Measurements from ENCODE around the gene RMND5B. TPM values are rescaled to one million over a fixed set of nuclear protein-coding genes. Genes with fewer than 3 reads are reported as not detected.
A peak's percentile ranks its signal among the peaks of the same experiment; 100 is the strongest.
"Not testable (repeated sequence)": the region's sequence is repeated elsewhere in the genome, so short reads cannot be mapped to it uniquely, and the experiment has no call there.

RMND5B gene
- total RNA-seq, 1 donor from 2014 or later = 38.6 TPM

DNA sequence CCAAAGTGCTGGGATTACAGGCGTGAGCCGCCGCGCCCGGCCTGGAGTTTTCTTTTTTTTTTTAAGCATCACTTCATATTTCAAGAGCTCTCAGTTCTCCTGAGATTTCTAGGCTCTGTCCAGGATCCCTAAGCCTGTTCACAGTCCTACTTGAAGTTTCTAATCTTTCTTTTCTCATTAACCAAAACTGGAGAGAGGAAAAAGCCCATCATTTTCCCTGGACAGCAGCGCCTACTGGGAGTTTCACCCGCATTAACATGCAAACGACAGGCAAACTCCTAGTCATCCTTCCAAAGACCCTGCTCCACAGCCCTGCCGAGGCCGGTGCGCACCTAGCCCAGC is 609 bp upstream of the RMND5B start:
- DNase-seq = not testable (repeated sequence)

DNA sequence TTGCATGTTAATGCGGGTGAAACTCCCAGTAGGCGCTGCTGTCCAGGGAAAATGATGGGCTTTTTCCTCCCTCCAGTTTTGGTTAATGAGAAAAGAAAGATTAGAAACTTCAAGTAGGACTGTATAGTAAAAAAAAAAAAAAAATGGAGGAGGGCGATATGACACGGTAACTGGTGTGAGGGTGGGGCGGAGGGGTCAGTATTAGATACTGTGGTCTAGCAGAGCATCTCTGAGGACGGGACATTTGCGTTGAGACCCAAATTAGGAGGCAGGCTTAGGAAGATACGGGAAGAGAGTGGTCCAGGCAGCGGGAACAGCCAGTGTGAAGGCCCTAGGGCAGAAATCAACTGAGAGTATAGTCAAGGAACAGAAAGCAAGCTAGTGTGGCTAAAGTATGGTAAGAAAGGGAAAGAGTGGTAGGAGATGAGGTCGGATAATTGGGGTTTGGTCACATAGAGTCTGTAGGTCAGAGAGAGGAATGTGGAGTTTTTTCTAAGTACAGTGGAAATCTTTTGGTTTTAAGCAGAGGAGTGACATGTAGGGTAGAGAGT is 707 bp downstream of the RMND5B start:
- no peak for DNase-seq

DNA sequence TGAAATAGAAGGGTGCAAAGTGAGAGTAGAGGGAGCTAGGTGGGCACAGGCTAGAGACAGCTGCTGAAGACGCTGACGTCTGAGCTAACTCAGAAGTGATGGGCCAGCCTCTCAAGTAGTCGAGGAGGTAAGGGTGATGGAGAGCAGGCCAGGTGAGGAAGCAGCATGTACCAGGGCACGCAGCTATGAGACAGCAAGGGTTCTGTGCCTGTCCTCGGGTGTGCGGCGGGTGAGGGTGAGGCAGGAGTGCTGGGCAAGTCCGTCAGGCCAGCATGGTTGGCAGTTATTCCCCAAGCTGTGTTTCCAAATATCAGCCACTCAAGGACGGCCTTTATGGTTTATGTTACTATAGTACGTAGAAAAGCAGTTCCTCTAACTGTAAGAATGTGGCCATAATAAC is 6.2 kb downstream of the RMND5B start:
- DNase-seq = no peak

DNA sequence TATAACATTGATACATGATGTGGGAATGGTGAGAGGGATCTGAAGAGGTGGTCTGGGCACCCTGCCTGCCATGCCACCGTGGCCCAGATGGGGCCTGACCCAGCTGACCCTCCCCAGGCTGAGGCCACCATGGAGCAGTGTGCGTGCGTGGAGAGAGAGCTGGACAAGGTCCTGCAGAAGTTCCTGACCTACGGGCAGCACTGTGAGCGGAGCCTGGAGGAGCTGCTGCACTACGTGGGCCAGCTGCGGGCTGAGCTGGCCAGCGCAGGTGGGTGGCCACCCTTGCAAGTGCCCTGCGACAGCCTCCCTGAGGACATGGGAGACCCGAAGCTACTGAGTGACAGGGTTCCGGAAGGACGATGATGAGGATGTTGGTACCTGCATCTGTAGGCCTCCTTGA is 7.2 kb downstream of the RMND5B start:
- no peak for DNase-seq

DNA sequence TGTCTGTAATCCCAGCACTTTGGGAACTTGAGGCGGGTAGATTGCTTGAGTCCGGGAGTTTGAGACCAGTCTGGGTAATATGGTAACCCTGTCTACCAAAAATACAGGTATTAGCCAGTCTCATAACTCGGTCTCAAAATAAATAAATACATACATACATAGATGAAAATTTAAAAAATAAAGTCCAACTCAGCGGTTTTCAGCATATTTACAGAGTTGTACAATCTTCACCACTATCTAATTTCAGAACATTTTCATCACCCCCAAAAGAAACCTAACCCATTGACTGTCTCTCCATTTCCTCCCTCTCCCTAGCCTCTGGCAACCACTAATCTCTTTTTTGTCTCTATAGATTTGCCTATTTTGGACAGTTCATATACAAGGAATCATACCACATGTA is 10.7 kb downstream of the RMND5B start:
- no peak for DNase-seq

DNA sequence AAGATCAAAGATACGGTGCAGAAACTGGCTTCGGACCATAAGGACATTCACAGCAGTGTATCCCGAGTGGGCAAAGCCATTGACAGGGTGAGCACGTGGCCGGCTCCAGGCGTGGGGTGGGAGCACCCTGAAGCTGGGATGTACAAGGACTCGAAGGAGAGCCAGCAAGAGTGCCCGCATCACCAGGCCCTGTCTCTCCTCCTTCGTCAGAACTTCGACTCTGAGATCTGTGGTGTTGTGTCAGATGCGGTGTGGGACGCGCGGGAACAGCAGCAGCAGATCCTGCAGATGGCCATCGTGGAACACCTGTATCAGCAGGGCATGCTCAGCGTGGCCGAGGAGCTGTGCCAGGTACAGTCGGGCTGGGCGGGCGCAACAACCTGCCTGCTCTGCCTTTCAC is 11.8 kb downstream of the RMND5B start:
- DNase-seq = no peak

DNA sequence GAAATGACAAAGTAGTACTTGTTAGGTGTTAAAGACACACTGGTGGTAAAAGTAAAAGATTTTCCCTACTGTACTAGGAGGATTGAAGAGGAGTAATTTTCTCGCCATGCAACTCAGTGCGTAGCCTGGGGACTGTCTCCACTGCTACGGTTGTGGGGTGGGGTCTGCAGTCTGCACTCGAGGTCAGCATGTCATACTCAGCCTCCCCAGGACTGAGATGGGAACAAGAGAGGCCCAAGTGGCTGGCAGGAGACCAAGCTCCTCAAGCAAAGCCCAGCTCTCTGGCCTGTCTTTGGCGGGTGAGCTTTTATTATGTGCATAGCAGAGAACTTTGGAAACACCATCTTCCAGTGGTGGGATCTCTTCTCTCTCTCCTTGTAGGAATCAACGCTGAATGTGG is 12.4 kb downstream of the RMND5B start:
- peak; percentile 32 for DNase-seq

DNA sequence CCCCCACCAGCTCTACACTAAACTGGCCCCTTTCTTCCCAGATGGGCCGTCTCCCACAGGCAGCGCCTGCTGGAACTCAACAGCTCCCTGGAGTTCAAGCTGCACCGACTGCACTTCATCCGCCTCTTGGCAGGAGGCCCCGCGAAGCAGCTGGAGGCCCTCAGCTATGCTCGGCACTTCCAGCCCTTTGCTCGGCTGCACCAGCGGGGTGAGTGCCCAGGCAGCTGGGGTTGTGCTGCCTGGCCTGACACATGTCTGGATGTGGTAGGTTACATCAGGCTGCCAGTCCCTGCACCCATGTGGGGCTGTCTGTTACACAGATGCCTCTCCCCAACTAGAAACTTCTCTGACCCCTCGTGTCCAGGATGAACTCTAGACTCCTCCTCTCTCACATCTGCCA is 13.1 kb downstream of the RMND5B start:
- peak; percentile 96 for DNase-seq

DNA sequence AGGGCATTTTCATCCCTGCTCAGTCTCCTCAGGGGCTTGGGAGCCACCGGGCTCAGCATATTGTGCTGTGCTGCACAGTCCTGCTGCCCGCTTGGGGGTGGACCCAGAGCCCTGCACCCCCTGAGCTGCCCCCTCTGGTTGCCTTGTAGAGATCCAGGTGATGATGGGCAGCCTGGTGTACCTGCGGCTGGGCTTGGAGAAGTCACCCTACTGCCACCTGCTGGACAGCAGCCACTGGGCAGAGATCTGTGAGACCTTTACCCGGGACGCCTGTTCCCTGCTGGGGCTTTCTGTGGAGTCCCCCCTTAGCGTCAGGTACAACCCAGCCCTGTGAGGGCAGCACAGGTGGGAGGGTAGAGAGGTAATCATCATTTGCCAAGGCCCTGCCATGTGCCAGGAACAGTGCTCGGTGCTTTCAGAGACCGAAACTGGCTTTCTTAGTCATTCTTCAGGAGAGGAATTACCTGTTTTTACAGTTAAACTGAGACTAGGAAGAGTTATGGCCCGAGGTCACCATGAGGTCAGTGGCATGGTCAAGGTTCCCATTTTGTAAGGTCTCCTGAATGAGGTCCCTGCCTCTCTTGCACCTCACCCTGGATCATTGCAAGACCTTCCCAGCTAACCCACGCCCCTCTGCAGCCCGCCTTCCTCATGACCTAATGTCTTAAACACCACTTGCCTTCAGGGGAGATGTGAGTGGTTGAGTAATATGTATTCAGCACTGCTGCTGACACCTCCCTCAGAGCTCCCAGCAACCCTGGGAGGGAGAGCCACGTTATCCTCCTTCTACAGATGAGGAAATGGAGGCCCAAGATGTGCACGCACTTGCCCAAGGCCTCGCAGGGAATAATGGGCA is 15.4 kb downstream of the RMND5B start:
- DNase-seq = peak; percentile 73

DNA sequence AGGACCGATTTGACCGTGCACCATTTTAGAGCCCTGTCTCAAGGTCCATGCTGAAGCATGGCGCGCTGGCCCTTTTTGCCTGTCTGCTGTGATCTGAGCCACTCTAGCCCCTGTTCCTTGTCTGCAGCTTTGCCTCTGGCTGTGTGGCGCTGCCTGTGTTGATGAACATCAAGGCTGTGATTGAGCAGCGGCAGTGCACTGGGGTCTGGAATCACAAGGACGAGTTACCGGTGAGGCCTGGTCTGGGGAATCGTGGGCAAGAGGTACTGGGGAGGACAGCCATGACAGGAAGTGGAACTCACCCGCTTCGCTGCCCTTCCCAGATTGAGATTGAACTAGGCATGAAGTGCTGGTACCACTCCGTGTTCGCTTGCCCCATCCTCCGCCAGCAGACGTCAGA is 16.6 kb downstream of the RMND5B start:
- no peak for DNase-seq

DNA sequence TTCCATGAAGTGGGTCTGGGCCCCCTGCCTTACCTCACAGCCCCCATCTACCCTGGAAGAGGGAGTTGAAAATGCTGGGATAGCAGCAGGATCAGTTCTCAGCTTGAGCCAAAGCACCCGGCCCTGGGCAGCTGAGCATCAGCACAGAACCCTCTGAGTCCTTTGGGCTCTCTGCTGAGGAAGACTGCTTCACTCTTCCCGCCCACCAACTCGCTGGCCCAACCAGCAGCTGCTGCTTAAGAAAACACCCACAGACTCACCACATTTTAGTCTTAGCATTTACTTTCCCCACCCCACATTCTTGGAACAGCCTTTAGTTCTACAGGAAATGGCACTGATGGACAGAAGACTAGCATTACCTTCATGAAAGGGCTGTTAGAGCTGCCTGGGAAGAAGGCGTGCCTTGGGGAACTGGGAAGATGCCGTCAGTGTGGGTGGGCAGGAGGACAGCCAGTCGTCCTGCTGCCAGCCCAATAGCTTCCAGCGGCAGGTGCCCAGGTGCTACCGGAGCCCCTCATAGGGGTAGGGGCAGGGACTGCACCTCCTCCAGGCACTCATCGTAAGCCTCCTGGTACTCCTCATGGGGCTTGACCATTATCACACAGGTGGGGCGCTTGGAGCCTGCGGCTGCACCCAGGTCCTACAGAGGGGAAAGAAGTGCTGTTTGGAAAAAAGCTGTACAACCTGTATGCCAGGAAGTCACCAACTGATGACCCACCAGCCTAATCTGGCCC is 18.6 kb downstream of the RMND5B start:
- no peak for DNase-seq

DNA sequence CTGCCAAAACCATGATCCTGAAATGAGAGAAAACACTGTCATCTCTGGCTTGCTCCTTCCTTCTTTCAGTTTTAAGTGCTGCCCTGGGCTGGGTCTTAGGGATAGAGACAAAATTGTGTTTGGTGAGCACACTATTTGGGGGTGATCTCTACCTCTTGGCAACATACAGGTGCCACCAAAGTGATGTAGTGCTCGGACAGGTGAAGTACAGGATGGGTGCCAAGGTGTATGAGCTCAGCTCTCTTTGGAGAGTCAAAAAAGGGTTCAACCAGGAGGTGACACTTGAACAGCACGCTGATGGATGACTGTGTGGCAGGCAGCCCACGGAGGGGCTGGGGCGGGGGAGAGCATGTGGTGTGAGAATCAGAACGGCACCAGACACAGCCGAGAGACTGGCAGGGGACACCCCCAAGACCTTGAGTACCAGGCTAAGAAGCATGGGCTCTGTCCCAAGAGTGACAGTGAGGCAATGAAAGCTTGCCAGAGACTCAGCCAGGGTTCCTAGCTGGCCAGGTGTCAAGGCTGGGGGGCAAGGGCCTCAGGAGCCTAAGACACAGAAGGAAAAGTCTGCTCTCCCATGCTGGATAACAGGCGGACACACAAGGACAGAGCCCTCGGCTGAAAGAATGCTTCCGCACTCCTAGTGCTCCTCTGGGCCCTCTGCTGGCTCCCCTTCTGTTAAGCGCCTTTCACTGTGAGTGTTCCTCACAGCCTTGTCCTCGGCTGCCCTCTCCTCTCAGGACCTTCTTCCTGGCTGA is 20.3 kb downstream of the RMND5B start:
- DNase-seq = no peak

DNA sequence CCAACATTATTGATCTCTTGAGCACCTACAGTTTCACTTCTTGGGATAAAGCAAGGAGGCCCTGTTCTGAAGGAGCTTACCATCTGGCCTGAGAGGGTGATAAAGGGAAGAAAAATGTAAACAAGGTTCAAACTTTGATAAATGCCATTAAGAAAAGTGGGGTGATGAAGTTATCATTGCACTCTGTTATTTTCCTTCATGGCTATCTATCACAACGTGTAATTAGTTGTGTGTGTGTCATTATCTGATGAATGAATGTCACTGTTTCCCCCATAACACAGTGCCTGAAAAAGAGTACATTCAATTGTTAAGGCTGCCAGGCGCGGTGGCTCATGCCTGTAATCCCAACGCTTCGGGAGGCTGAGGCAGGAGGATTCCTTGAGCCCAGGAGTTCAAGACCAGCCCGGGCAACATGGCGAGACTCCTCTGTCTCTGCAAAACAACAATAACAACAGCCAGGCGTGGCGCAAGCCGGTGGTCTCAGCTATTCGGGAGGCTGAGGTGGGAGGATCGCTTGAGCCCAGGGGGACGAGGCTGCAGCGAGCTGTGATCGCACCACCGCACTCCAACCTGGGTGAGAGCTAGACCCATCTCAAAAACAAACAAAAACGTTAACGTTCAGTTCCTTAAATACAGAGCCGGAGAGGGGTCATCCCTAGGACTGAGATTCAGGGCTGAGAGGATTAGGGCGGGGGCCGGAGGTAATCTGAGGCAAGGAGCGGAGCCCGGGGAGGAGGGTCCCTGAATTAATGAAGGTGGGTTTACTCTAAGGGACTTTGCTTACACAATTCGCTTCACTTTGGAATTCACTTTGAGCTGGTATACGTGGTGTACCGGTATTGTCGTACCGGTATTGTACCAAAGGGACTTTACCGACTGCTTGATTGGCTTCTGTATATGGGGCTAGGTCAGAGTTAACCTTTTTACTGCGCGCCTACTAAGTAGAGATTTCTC is 22.0 kb downstream of the RMND5B start:
- no peak for DNase-seq

DNA sequence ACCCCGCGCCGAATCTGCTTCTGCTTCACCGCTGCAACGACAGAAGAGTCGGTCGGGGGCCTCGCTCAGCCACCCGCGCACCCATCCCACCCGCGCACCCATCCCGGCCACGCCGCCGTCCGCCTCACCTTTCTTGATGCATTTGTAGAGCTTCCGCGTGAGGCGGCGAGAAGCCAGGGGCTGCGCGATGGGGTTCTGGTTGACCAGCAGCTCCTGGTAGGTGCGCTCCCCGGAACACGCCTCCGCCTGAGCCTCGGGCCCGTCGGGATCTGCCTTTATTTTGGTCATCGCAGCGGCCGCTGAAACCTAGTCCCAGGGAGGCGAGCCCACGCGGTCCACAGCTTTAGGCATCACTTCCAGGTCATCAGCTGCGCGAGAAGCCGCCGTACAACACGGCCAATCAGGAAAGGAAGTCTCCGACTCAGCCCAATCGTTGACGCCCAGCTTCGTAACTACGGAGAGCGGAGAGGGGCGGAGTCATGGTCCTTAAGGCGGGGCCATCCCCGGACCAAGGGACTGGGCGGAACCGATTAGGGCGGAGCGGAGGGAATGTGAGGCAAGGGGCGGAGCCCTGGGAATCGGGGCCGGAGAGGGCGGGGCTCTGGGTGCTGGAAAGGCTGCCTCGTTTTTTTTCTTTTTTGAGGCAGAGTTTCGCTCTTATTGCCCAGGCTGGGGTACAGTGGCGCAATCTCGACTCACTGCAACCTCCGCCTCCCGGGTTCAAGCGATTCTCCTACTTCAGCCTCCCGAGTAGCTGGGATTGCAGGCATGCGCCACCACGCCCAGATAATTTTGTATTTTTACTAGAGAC is 22.9 kb downstream of the RMND5B start, which contains the start of gene NHP2:
TSS of gene NHP2 (minus strand) at position 356 of the 811 bp plus-strand sequence. CDS start at position 288, 68 bp downstream.
- DNase-seq = peak; percentile 100

DNA sequence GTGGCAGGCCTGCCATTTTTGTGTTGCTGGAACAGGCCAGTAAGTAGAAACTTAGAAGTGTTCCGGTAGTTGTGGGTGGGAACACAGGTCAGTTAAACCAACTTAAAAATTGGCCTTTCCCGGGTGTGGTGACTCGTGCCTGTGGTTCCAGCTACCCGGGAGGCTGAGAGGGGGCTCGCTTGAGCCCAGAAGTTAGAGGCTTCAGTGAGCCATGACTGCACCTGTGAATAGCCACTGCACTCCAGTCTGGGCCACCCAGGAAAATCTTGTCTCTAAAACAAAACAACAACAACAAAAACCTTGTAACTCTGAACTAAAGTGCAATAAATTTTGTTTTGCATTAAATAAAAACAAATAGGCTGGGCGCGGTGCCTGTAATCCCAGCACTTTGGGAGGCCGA is 24.3 kb downstream of the RMND5B start:
- no peak for DNase-seq

DNA sequence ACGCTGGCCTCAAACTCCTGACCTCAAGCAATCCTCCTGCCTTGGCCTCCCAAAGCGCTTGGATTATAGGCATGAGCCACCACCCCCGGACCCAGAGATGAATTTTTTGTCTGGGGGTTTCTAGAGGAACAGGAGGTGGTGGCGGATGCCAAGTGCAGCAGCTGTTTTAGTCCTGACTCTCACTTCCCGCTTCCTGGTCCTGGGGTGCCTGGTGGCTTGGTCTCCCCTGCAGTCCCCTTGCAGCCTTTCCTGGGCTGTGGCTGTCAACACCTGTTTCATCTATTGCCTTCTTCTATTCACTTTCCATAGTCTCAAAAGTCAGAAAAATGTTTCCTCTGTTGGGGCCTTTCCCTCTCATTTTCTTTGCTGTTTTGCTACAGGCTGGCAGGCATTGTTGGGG is 29.4 kb downstream of the RMND5B start:
- DNase-seq = no peak

DNA sequence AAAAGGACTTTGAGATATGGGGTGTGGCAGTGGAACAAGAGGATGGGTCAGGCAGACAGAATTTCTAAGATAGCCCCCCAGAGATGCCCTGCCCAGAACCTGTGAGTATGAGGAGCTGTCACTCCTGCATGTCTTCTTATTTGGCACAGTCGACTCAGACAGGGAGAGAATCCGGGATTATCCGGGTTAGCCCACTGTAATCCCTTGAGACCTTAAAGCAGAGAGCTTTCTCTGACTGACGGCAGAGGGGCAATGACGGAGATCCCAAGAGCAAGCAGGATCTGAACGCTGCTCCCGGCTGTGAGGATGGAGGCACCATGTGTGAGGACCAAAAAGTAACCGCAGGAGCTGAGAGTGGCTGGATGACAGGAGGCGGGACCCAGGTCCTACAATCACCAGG is 31.7 kb downstream of the RMND5B start:
- no peak for DNase-seq

DNA sequence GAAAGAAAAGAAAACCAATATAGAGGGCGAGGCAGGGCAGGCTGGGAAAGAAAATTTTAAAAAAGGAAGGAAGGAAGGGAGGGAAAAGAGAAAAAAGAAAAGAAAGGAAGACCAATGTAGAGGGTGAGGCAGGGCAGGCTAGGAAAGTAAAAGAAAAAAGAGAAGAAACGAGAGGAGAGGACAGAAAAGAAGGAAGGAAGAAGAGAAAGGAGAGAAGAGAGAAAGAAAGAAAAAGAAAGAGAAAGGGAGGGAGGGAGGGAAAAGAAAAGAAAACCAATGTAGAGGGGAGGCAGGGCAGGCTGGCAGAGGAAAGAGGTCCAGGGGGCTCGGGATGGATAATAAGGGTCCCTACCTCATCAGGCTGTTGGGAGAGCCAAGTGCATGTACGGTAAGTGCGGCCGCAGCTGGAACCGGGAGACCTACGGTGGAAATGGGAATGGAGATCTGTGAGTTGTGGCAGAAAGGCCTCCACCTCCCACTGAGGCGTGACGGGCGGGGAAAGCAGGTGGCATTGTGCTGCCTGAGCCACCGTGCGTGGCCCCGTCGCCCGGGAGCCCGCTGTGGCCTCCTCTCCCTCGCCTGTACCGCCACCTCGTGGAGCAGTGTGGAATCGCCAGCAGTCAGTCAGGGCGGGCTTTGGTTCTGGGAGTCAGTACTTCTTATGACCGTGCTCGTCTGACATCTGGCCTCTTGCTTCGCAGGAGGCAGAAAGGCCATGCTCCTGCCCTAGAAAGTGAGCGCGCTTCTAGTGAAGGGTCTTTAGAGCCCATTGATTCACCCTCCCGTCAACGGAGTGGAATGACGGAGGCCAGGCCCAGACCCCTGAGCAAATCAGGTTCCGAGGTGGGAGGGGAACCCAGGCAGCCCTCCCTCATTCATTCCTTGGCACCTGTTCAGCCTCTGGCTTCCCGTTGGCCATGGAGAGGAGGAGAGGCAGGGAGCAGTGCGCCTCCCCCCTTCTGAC is 33.2 kb downstream of the RMND5B start:
- DNase-seq = peak; percentile 92

DNA sequence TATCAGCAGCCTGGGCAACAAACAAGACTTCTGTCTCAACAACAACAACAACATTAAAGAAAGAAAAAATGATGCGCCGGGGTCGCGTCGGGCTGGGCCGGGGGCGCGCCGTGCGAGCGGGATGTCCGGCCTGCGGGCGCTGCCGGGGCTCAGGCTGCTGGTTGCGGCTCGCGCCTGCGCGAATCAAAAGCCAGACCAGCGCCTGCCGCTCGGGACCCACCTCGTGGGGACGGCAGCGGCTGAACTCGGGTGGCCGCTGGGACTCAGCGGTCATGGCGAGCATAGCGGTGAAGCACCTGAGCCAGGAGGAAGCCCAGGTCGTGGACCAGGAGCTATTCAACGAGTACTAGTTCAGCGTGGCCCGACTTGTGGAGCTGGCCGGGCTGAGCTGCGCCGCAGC is 34.8 kb downstream of the RMND5B start:
- no peak for DNase-seq

Measured in tongue (tissue), 2 donors.